Stomach (tissue), 4 donors: Measurements from ENCODE around the gene VPS36.

Experiments
- CTCF ChIP-seq, 7 experiments: fragments of 450-650 bp in 4 of 7; fragments of 200-600 bp in 3 of 7; sonication (generic) in 3 of 7; IDR thresholded peaks; one replicate each; pipeline ENCODE4 v1.5.1; 2016 to 2019; ENCODE audit warnings: antibody characterized with exemption in 7 of 7, control low read depth in 2 of 7, mild to moderate bottlenecking in 1 of 7
- POLR2A ChIP-seq, 4 donors: fragments of 450-650 bp; IDR thresholded peaks; one replicate each; pipeline ENCODE4 v1.6.1; 2016; ENCODE audit warnings: antibody characterized with exemption in 4 of 4, control low read depth in 2 of 4, mild to moderate bottlenecking in 1 of 4, moderate library complexity in 1 of 4

- TF ChIP-seq CTCF (IDR thresholded peaks at IDR 0.05) (no peak), POLR2A (IDR thresholded peaks at IDR 0.05) (no peak)
These were observed 55.8 kb downstream of the VPS36 start for GRCh38 chr13:52394586-52394985.
